ENCODE results near the gene GATD1. TPM values are rescaled to one million over a fixed set of nuclear protein-coding genes. Genes with fewer than 3 reads are reported as not detected.

The GATD1 gene
- total RNA-seq, 1 donor from 2014 or later = 51.9 TPM

DNA sequence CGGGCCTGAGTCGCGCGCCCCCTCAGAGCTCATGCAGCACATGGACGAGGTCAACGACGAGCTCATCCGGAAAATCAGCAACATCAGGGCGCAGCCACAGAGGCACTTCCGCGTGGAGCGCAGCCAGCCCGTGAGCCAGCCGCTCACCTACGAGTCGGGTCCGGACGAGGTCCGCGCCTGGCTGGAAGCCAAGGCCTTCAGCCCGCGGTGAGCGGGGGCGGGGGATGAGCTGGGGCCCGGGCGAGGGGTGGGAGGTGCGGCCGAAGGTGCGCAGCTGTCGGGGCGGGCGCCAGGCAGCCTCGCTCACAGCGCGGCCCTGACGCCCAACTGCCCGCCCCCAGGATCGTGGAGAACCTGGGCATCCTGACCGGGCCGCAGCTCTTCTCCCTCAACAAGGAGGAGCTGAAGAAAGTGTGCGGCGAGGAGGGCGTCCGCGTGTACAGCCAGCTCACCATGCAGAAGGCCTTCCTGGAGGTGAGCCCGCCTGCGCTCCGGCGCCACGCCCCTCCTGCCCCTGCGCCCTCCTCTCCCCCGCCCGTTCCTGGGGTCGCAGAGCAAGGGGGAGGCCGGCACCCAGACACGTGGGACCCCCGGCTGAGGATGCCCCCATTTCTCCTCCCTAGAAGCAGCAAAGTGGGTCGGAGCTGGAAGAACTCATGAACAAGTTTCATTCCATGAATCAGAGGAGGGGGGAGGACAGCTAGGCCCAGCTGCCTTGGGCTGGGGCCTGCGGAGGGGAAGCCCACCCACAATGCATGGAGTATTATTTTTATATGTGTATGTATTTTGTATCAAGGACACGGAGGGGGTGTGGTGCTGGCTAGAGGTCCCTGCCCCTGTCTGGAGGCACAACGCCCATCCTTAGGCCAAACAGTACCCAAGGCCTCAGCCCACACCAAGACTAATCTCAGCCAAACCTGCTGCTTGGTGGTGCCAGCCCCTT is 50.7 kb downstream of the GATD1 start:
- Histone ChIP-seq H3K4me1 (ENCODE audit: insufficient read depth, low read length) (peaks cover 26% of the 10 kb centered on the region), H3K79me2 (ENCODE audit: insufficient read depth, low read length) (no peaks in the 10 kb centered on the region), H2AFZ (ENCODE audit: low read depth, low read length) (no peak overlapping the region), H3K4me2 (ENCODE audit: low read length) (peak overlapping the region; percentile 69), H4K20me1 (ENCODE audit: insufficient read depth, low read length) (peaks cover 37% of the 10 kb centered on the region), H3K27me3 (ENCODE audit: insufficient read depth, low read length) (peaks cover 2% of the 10 kb centered on the region), H3K36me3 (ENCODE audit: insufficient read depth, low read length) (no peaks in the 10 kb centered on the region), H3K9me3 (ENCODE audit: insufficient read depth, low read depth, low read length) (no peaks in the 10 kb centered on the region), H3K4me3 (ENCODE audit: insufficient read depth, low read depth, low read length) (no peak overlapping the region), H3K27ac (ENCODE audit: low read depth, low read length) (no peak overlapping the region), H3K9ac (ENCODE audit: low read length) (no peak overlapping the region)
- TF ChIP-seq EZH2 (IDR thresholded peaks at IDR 0.05; ENCODE audit: insufficient read depth, low read length) = no peak
- TF ChIP-seq, protein P1, sequence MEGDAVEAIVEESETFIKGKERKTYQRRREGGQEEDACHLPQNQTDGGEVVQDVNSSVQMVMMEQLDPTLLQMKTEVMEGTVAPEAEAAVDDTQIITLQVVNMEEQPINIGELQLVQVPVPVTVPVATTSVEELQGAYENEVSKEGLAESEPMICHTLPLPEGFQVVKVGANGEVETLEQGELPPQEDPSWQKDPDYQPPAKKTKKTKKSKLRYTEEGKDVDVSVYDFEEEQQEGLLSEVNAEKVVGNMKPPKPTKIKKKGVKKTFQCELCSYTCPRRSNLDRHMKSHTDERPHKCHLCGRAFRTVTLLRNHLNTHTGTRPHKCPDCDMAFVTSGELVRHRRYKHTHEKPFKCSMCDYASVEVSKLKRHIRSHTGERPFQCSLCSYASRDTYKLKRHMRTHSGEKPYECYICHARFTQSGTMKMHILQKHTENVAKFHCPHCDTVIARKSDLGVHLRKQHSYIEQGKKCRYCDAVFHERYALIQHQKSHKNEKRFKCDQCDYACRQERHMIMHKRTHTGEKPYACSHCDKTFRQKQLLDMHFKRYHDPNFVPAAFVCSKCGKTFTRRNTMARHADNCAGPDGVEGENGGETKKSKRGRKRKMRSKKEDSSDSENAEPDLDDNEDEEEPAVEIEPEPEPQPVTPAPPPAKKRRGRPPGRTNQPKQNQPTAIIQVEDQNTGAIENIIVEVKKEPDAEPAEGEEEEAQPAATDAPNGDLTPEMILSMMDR (IDR thresholded peaks at IDR 0.05; ENCODE audit: insufficient read depth, low read depth, low read length) = no peak
- DNase-seq (ENCODE audit: low read depth) (peak; percentile 53), FAIRE-seq (no peak)
- Mint-ChIP-seq H3K27me3 (ENCODE audit: low read depth, unreplicated experiment) (peaks cover 4% of the 10 kb centered on the region), H3K9me3 (ENCODE audit: unreplicated experiment) (no peaks in the 10 kb centered on the region), H3K4me3 (ENCODE audit: unreplicated experiment) (no peak overlapping the region), H3K4me1 (ENCODE audit: low read depth, unreplicated experiment) (no peaks in the 10 kb centered on the region), H3K36me3 (ENCODE audit: low read depth, unreplicated experiment) (peaks cover 5% of the 10 kb centered on the region), H3K27ac (ENCODE audit: unreplicated experiment) (peak overlapping the region; percentile 58)

DNA sequence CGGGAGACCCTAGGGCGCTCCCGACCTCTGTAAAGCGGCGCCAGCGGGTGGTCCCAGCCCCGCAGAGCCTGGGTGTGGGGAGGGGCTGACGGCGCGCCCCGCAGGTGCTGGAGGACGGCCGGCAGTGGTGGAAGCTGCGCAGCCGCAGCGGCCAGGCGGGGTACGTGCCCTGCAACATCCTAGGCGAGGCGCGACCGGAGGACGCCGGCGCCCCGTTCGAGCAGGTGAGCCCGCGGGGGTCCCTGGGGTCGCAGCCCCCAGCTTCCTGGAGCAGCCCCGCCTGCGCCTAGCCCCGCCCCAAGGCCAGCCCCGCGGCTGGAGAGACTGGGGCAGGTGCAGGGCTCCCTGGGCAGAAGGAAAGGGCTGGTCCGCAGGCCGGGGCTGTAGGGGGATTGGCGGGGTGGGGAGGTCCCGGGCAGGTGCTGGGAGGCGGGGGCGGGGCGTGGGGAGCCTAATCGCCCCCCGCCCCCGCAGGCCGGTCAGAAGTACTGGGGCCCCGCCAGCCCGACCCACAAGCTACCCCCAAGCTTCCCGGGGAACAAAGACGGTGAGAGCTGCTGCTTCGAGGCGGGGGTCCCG is 51.6 kb downstream of the GATD1 start:
- Mint-ChIP-seq H3K27me3 (ENCODE audit: low read depth, unreplicated experiment) (peaks cover 4% of the 10 kb centered on the region), H3K4me3 (ENCODE audit: unreplicated experiment) (no peak overlapping the region), H3K27ac (ENCODE audit: unreplicated experiment) (no peak overlapping the region), H3K36me3 (ENCODE audit: low read depth, unreplicated experiment) (peaks cover 5% of the 10 kb centered on the region), H3K9me3 (ENCODE audit: unreplicated experiment) (no peaks in the 10 kb centered on the region), H3K4me1 (ENCODE audit: low read depth, unreplicated experiment) (no peaks in the 10 kb centered on the region)
- DNase-seq (ENCODE audit: low read depth) (no peak), FAIRE-seq (no peak)
- Histone ChIP-seq H3K79me2 (ENCODE audit: insufficient read depth, low read length) (no peaks in the 10 kb centered on the region), H3K4me2 (ENCODE audit: low read length) (peak overlapping the region; percentile 69), H3K4me1 (ENCODE audit: insufficient read depth, low read length) (peaks cover 26% of the 10 kb centered on the region), H4K20me1 (ENCODE audit: insufficient read depth, low read length) (peaks cover 41% of the 10 kb centered on the region), H3K27me3 (ENCODE audit: insufficient read depth, low read length) (peaks cover 5% of the 10 kb centered on the region), H3K9ac (ENCODE audit: low read length) (no peak overlapping the region), H2AFZ (ENCODE audit: low read depth, low read length) (no peak overlapping the region), H3K27ac (ENCODE audit: low read depth, low read length) (no peak overlapping the region), H3K9me3 (ENCODE audit: insufficient read depth, low read depth, low read length) (no peaks in the 10 kb centered on the region), H3K4me3 (ENCODE audit: insufficient read depth, low read depth, low read length) (no peak overlapping the region), H3K36me3 (ENCODE audit: insufficient read depth, low read length) (no peaks in the 10 kb centered on the region)
- TF ChIP-seq, protein P1 (IDR thresholded peaks at IDR 0.05; ENCODE audit: insufficient read depth, low read depth, low read length) = no peak
- no peak for TF ChIP-seq EZH2 (IDR thresholded peaks at IDR 0.05; ENCODE audit: insufficient read depth, low read length)
